Measurements from ENCODE around the gene MFSD12. TPM values are rescaled to one million over a fixed set of nuclear protein-coding genes. Genes with fewer than 3 reads are reported as not detected.
A peak's percentile ranks its signal among the peaks of the same experiment; 100 is the strongest.

Gene MFSD12
- total RNA-seq, 1 experiment from 2014 or later = 60.6 TPM

- no peaks in the 10 kb centered on the region for H3K4me1 Mint-ChIP-seq (ENCODE audit: low read depth, unreplicated experiment)
- BruUV-seq (replicated peaks) = no TSS peak
- H3K4me1 ChIP-seq = no peaks in the 10 kb centered on the region
- no peak overlapping the region for H3K4me3 Mint-ChIP-seq (ENCODE audit: unreplicated experiment)
- H3K27me3 Mint-ChIP-seq (ENCODE audit: insufficient read depth, unreplicated experiment) = peaks cover 2% of the 10 kb centered on the region
- H3K9me3 Mint-ChIP-seq (ENCODE audit: unreplicated experiment) = no peaks in the 10 kb centered on the region
- H3K36me3 ChIP-seq (ENCODE audit: control insufficient read depth, insufficient read depth, low read length) = no peaks in the 10 kb centered on the region
- ChIA-PET POLR2A (no interaction called here), CTCF (no interaction called here)
- H3K36me3 Mint-ChIP-seq (ENCODE audit: insufficient read depth, unreplicated experiment) = peaks cover 3% of the 10 kb centered on the region
- H3K4me3 ChIP-seq (ENCODE audit: low read depth, low read length) = no peak overlapping the region
- intact Hi-C loops (cut with micrococcal nuclease; ENCODE audit: unreplicated experiment) = no loop called here
- H3K27ac Mint-ChIP-seq (ENCODE audit: unreplicated experiment) = no peak overlapping the region
- H3K9me3 ChIP-seq = 0 out of 2 replicates have a peak, but pooled peaks cover 8% of the 10 kb centered on the region
- TF ChIP-seq CTCF (IDR thresholded peaks at IDR 0.05; ENCODE audit: insufficient read depth in 1 of 2, low read depth in 1 of 2, low read length in 1 of 2, severe bottlenecking in 1 of 2, unreplicated experiment in 1 of 2) = no peak
- no peak for DNase-seq
- no peaks in the 10 kb centered on the region for H3K27me3 ChIP-seq (replicated peaks; ENCODE audit: control insufficient read depth, insufficient read depth, low read length)
Measured at GRCh38 chr19:3589439-3589838, 32.1 kb upstream of the MFSD12 start.

- Mint-ChIP-seq H3K4me1 (ENCODE audit: low read depth, unreplicated experiment) (no peaks in the 10 kb centered on the region), H3K27ac (ENCODE audit: unreplicated experiment) (no peak overlapping the region), H3K9me3 (ENCODE audit: unreplicated experiment) (no peaks in the 10 kb centered on the region), H3K27me3 (ENCODE audit: insufficient read depth, unreplicated experiment) (peaks cover 3% of the 10 kb centered on the region), H3K36me3 (ENCODE audit: insufficient read depth, unreplicated experiment) (no peaks in the 10 kb centered on the region), H3K4me3 (ENCODE audit: unreplicated experiment) (no peak overlapping the region)
- CTCF ChIA-PET = no interaction called here
- Histone ChIP-seq H3K4me1 (no peaks in the 10 kb centered on the region), H3K27me3 (replicated peaks; ENCODE audit: control insufficient read depth, insufficient read depth, low read length) (no peaks in the 10 kb centered on the region), H3K36me3 (ENCODE audit: control insufficient read depth, insufficient read depth, low read length) (no peaks in the 10 kb centered on the region), H3K9me3 (0 out of 2 replicates have a peak, but pooled peaks cover 8% of the 10 kb centered on the region), H3K4me3 (ENCODE audit: low read depth, low read length) (no peak overlapping the region)
- BruUV-seq (replicated peaks) = no TSS peak
- intact Hi-C loops (cut with micrococcal nuclease; ENCODE audit: unreplicated experiment) = no loop called here
- POLR2A ChIA-PET = no interaction called here
- no peak for DNase-seq
- no peak for TF ChIP-seq CTCF (IDR thresholded peaks at IDR 0.05; ENCODE audit: insufficient read depth in 1 of 2, low read depth in 1 of 2, low read length in 1 of 2, severe bottlenecking in 1 of 2, unreplicated experiment in 1 of 2)
Measured at GRCh38 chr19:3586707-3587346, 29.4 kb upstream of the MFSD12 start.

GRCh38 chr19:3586127-3586626, 28.8 kb upstream of the MFSD12 start:
- H3K36me3 Mint-ChIP-seq (ENCODE audit: insufficient read depth, unreplicated experiment) = no peaks in the 10 kb centered on the region
- H3K4me3 ChIP-seq (ENCODE audit: low read depth, low read length) = no peak overlapping the region

More at GRCh38 chr19:3586127-3586626, 28.8 kb upstream of the MFSD12 start:
- Mint-ChIP-seq H3K27me3 (ENCODE audit: insufficient read depth, unreplicated experiment) (peaks cover 3% of the 10 kb centered on the region), H3K4me3 (ENCODE audit: unreplicated experiment) (no peak overlapping the region), H3K9me3 (ENCODE audit: unreplicated experiment) (no peaks in the 10 kb centered on the region), H3K27ac (ENCODE audit: unreplicated experiment) (no peak overlapping the region), H3K4me1 (ENCODE audit: low read depth, unreplicated experiment) (no peaks in the 10 kb centered on the region)
- Histone ChIP-seq H3K27me3 (replicated peaks; ENCODE audit: control insufficient read depth, insufficient read depth, low read length) (no peaks in the 10 kb centered on the region), H3K36me3 (ENCODE audit: control insufficient read depth, insufficient read depth, low read length) (no peaks in the 10 kb centered on the region), H3K4me1 (no peaks in the 10 kb centered on the region), H3K9me3 (0 out of 2 replicates have a peak, but pooled peaks cover 3% of the 10 kb centered on the region)
- intact Hi-C loops (cut with micrococcal nuclease; ENCODE audit: unreplicated experiment) = no loop called here
- ChIA-PET POLR2A (no interaction called here), CTCF (no interaction called here)
- TF ChIP-seq CTCF (IDR thresholded peaks at IDR 0.05; ENCODE audit: insufficient read depth in 1 of 2, low read depth in 1 of 2, low read length in 1 of 2, severe bottlenecking in 1 of 2, unreplicated experiment in 1 of 2) = peak; percentile 8 to 38
- DNase-seq = no peak
- no TSS peak for BruUV-seq (replicated peaks)
